AG10803 (cell line): Measurements from ENCODE around the gene LSM14B.
"Not testable (repeated sequence)": the region's sequence is repeated elsewhere in the genome, so short reads cannot be mapped to it uniquely, and the experiment has no call there.

Experiments used
- DNase-seq: peaks from one replicate; pipeline ENCODE4 v3.0.0; 2010; ENCODE audit warnings: low read depth
- H3K4me3 ChIP-seq: 2 replicates; pipeline ENCODE4 v1.5.1; 2011; ENCODE audit warnings: mild to moderate bottlenecking, low read length, control low read depth
- CTCF ChIP-seq: conservative IDR thresholded peaks from 2 replicates; pipeline ENCODE4 v1.5.1; 2011; ENCODE audit warnings: mild to moderate bottlenecking, low read length, control low read depth, inconsistent platforms

LSM14B gene

GRCh38 chr20:62143957-62144825 lies 21.9 kb downstream of the LSM14B start:
- DNase-seq = peak; percentile 69
- H3K4me3 ChIP-seq = peak overlapping the region; percentile 70
- no peak for TF ChIP-seq CTCF

- no peak for TF ChIP-seq CTCF
- DNase-seq = no peak
- no peak overlapping the region for H3K4me3 ChIP-seq
Measured at GRCh38 chr20:62145688-62146018, 23.4 kb downstream of the LSM14B start.

GRCh38 chr20:62146019-62146755 lies 23.9 kb downstream of the LSM14B start:
- no peak for TF ChIP-seq CTCF
- DNase-seq = no peak
- H3K4me3 ChIP-seq = no peak overlapping the region

- TF ChIP-seq CTCF = no peak
- H3K4me3 ChIP-seq = no peak overlapping the region
- no peak for DNase-seq
Measured at GRCh38 chr20:62147125-62147524, 24.9 kb downstream of the LSM14B start.

- no peak for DNase-seq
- TF ChIP-seq CTCF = no peak
- H3K4me3 ChIP-seq = no peak overlapping the region
Measured at GRCh38 chr20:62147528-62147927, 25.3 kb downstream of the LSM14B start.

- not testable (repeated sequence) for H3K4me3 ChIP-seq, DNase-seq
Measured at GRCh38 chr20:62148383-62148782, 26.1 kb downstream of the LSM14B start.

GRCh38 chr20:62148908-62149314 lies 26.6 kb downstream of the LSM14B start:
- H3K4me3 ChIP-seq = no peak overlapping the region
- TF ChIP-seq CTCF = no peak
- no peak for DNase-seq
